Smooth muscle cell (in vitro differentiated cells): ENCODE measurements around the gene UGP2. TPM values are rescaled to one million over a fixed set of nuclear protein-coding genes. Genes with fewer than 3 reads are reported as not detected.
A peak's percentile ranks its signal among the peaks of the same experiment; 100 is the strongest.

Experiments used
- DNase-seq: peaks from one replicate; lab custom pipeline; 2025; ENCODE audit not compliant: unreplicated experiment; lab: John Stamatoyannopoulos, UW
- H2AFZ ChIP-seq: fragments of 200-600 bp; sonication (generic); 2 replicates; pipeline ENCODE4 v1.6.0; 2016; ENCODE audit warnings: antibody characterized with exemption, low read depth, mild to moderate bottlenecking
- H3F3A ChIP-seq: fragments of 200-600 bp; sonication (generic); 2 replicates; pipeline ENCODE4 v1.6.0; 2017; ENCODE audit warnings: antibody characterized with exemption, low read depth
- H3K27ac ChIP-seq: fragments of 200-600 bp; sonication (generic); 2 replicates; pipeline ENCODE4 v1.5.1; 2016; ENCODE audit warnings: low read depth, mild to moderate bottlenecking
- H3K27me3 ChIP-seq: fragments of 200-600 bp; sonication (generic); 2 replicates; pipeline ENCODE4 v1.6.1; 2016; ENCODE audit warnings: low read depth, mild to moderate bottlenecking
- H3K36me3 ChIP-seq: fragments of 200-600 bp; sonication (generic); 2 replicates; pipeline ENCODE4 v1.5.1; 2016; ENCODE audit warnings: low read depth
- H3K4me1 ChIP-seq: fragments of 200-600 bp; sonication (generic); 2 replicates; pipeline ENCODE4 v1.5.1; 2016; ENCODE audit warnings: low read depth
- H3K4me2 ChIP-seq: fragments of 200-600 bp; sonication (generic); 2 replicates; pipeline ENCODE4 v1.6.0; 2016; ENCODE audit warnings: mild to moderate bottlenecking
- H3K4me3 ChIP-seq: fragments of 200-600 bp; sonication (generic); 2 replicates; pipeline ENCODE4 v1.5.1; 2016; ENCODE audit warnings: mild to moderate bottlenecking
- H3K79me2 ChIP-seq: fragments of 200-600 bp; sonication (generic); 2 replicates; pipeline ENCODE4 v1.6.0; 2016; ENCODE audit warnings: low read depth, mild to moderate bottlenecking
- H3K9ac ChIP-seq: fragments of 200-600 bp; sonication (generic); 2 replicates; pipeline ENCODE4 v1.6.0; 2016; ENCODE audit warnings: low read depth
- H3K9me3 ChIP-seq: fragments of 200-600 bp; sonication (generic); replicated peaks from 2 replicates; pipeline ENCODE4 v1.5.1; 2016; ENCODE audit warnings: low read depth
- H4K20me1 ChIP-seq: fragments of 200-600 bp; sonication (generic); 2 replicates; pipeline ENCODE4 v1.6.0; 2016; ENCODE audit warnings: low read depth
- CTCF ChIP-seq: fragments of 200-600 bp; sonication (generic); IDR thresholded peaks from 2 replicates; pipeline ENCODE4 v1.5.1; 2017; ENCODE audit warnings: borderline replicate concordance, mild to moderate bottlenecking, antibody characterized with exemption; ENCODE audit not compliant: insufficient read depth, poor library complexity, severe bottlenecking
- WGBS: methylation state at CpG from one replicate; pipeline ENCODE4 v1.1.7; 2016; ENCODE audit warnings: low lambda C conversion rate; 5-methylcytosine and 5-hydroxymethylcytosine counted together
- polyA plus RNA-seq: library from polyadenylated mRNA; unstranded; fragments of >200 nt; fragmentation: Nextera tagmentation; extraction: Ambion mirVana; gene quantifications from 2 replicates; pipeline ENCODE4 v1.2.1, GENCODE V29; 2016
- total RNA-seq: library from RNA; depleted of rRNA; stranded (reverse); fragments of >200 nt; gene quantifications from 2 replicates; pipeline ENCODE4 v1.2.3, GENCODE V29; 2014

Gene UGP2
- total and polyA plus RNA-seq, 2 experiments from 2014 or later: 171 to 238 TPM

- Histone ChIP-seq H3K4me1 (peaks cover 21% of the 10 kb centered on the region), H3K9ac (no peak overlapping the region), H3K4me3 (no peak overlapping the region), H3K4me2 (peak overlapping the region; percentile 20), H3K36me3 (no peaks in the 10 kb centered on the region), H3K9me3 (no peaks in the 10 kb centered on the region), H2AFZ (no peak overlapping the region), H3K27me3 (no peaks in the 10 kb centered on the region), H3F3A (peaks cover 16% of the 10 kb centered on the region), H3K27ac (peak overlapping the region; percentile 43), H3K79me2 (no peaks in the 10 kb centered on the region), H4K20me1 (no peaks in the 10 kb centered on the region)
- no peak for DNase-seq
- WGBS: 43% methylated on average over 2 of the region's 2 CpGs
- TF ChIP-seq CTCF: no peak
Observed at GRCh38 chr2:63818271-63818670, 23.4 kb upstream of the UGP2 start.

GRCh38 chr2:63819256-63819655 lies 22.4 kb upstream of the UGP2 start:
- WGBS: 84% methylated on average over 3 of the region's 3 CpGs

GRCh38 chr2:63819765-63820717 lies 21.7 kb upstream of the UGP2 start:
- no peak for TF ChIP-seq CTCF
- Histone ChIP-seq H3K4me1 (peaks cover 21% of the 10 kb centered on the region), H3K4me2 (no peak overlapping the region), H2AFZ (peak overlapping the region; percentile 49), H3K27ac (peak overlapping the region; percentile 51), H3K36me3 (no peaks in the 10 kb centered on the region), H3K9ac (no peak overlapping the region), H3K4me3 (no peak overlapping the region), H4K20me1 (no peaks in the 10 kb centered on the region), H3K79me2 (no peaks in the 10 kb centered on the region), H3K9me3 (no peaks in the 10 kb centered on the region), H3K27me3 (no peaks in the 10 kb centered on the region), H3F3A (peaks cover 16% of the 10 kb centered on the region)
- 66% methylated on average over 6 of the region's 6 CpGs for WGBS
- no peak for DNase-seq

More at GRCh38 chr2:63819256-63819655, 22.4 kb upstream of the UGP2 start:
- Histone ChIP-seq H3F3A (peaks cover 16% of the 10 kb centered on the region), H3K79me2 (no peaks in the 10 kb centered on the region), H3K9me3 (no peaks in the 10 kb centered on the region), H3K4me2 (no peak overlapping the region), H2AFZ (peak overlapping the region; percentile 49), H3K27ac (peak overlapping the region; percentile 51), H3K27me3 (no peaks in the 10 kb centered on the region), H3K36me3 (no peaks in the 10 kb centered on the region), H3K4me1 (peaks cover 21% of the 10 kb centered on the region), H4K20me1 (no peaks in the 10 kb centered on the region), H3K9ac (no peak overlapping the region), H3K4me3 (no peak overlapping the region)
- DNase-seq: no peak
- no peak for TF ChIP-seq CTCF
